SU-DHL-6 (cell line): Measurements from ENCODE around the gene CAMK2D.

Experiments used
- H2AFZ ChIP-seq: fragments of 200-600 bp; sonication (generic); 2 replicates; pipeline ENCODE4 v1.6.1; 2014; ENCODE audit warnings: low read depth, mild to moderate bottlenecking, moderate library complexity, mixed read lengths, antibody characterized with exemption, low read length; ENCODE audit not compliant: severe bottlenecking
- H3F3A ChIP-seq: fragments of 200-600 bp; shearing (Covaris generic); 2 replicates; pipeline ENCODE4 v1.6.0; 2016; ENCODE audit warnings: antibody characterized with exemption, mild to moderate bottlenecking; ENCODE audit not compliant: insufficient read depth
- H3K27ac ChIP-seq: fragments of 200-600 bp; sonication (generic); 2 replicates; pipeline ENCODE4 v1.5.1; 2016; ENCODE audit warnings: low read depth, mild to moderate bottlenecking, low read length, moderate library complexity, mixed read lengths
- H3K27me3 ChIP-seq: fragments of 200-600 bp; sonication (generic), shearing (Covaris generic); 2 replicates; pipeline ENCODE4 v1.6.0; 2014; ENCODE audit warnings: mild to moderate bottlenecking, low read length
- H3K36me3 ChIP-seq: fragments of 200-600 bp; sonication (generic); 2 replicates; pipeline ENCODE4 v1.6.1; 2014; ENCODE audit warnings: mild to moderate bottlenecking, low read length, mixed read lengths
- H3K4me2 ChIP-seq: fragments of 300-600, 200-600 bp; shearing (Covaris generic), sonication (generic); 2 replicates; pipeline ENCODE4 v1.6.0; 2014; ENCODE audit warnings: low read length, low read depth, mild to moderate bottlenecking; ENCODE audit not compliant: poor library complexity, severe bottlenecking
- H3K4me3 ChIP-seq: fragments of 200-600 bp; sonication (generic); 2 replicates; pipeline ENCODE4 v1.5.1; 2014; ENCODE audit warnings: antibody characterized with exemption, low read length, mild to moderate bottlenecking, mixed read lengths; ENCODE audit not compliant: insufficient read depth, poor library complexity, severe bottlenecking
- H3K79me2 ChIP-seq: fragments of 200-600 bp; sonication (generic); 2 replicates; pipeline ENCODE4 v1.6.1; 2014; ENCODE audit warnings: mild to moderate bottlenecking, low read length, moderate library complexity; ENCODE audit not compliant: insufficient read depth
- H3K9ac ChIP-seq: fragments of 200-600 bp; sonication (generic); 2 replicates; pipeline ENCODE4 v1.7.0; 2014; ENCODE audit warnings: mild to moderate bottlenecking, low read length
- H3K9me2 ChIP-seq: fragments of 200-600 bp; sonication (generic); replicated peaks from 2 replicates; pipeline ENCODE4 v1.6.1; 2014; ENCODE audit warnings: low read length; ENCODE audit not compliant: insufficient read depth
- H3K9me3 ChIP-seq: fragments of 200-600 bp; sonication (generic); 2 replicates; pipeline ENCODE4 v1.6.1; 2014; ENCODE audit warnings: low read length, mixed read lengths; ENCODE audit not compliant: insufficient read depth
- H4K20me1 ChIP-seq: fragments of 200-600 bp; sonication (generic); 2 replicates; pipeline ENCODE4 v1.6.1; 2014; ENCODE audit warnings: low read depth, mild to moderate bottlenecking, antibody characterized with exemption, low read length, moderate library complexity, mixed read lengths
- CTCF ChIP-seq: fragments of 200-600 bp; sonication (generic); IDR thresholded peaks from one replicate; pipeline ENCODE4 v1.5.1; 2017; ENCODE audit warnings: antibody characterized with exemption, mild to moderate bottlenecking, low read length, moderate library complexity; ENCODE audit not compliant: insufficient read depth, poor library complexity, severe bottlenecking
- EZH2phosphoT487 ChIP-seq: fragments of 200-600 bp; sonication (generic), shearing (Covaris generic); conservative IDR thresholded peaks from 2 replicates; pipeline ENCODE4 v1.6.1; 2018; ENCODE audit warnings: mild to moderate bottlenecking, antibody characterized with exemption, low read length, moderate library complexity, mixed read lengths

The CAMK2D gene

GRCh38 chr4:113504422-113504821 lies 257.1 kb downstream of the CAMK2D start:
- Histone ChIP-seq H2AFZ (no peak overlapping the region), H4K20me1 (no peaks in the 10 kb centered on the region), H3K9me3 (no peaks in the 10 kb centered on the region), H3K27ac (no peak overlapping the region), H3K4me3 (no peak overlapping the region), H3F3A (no peaks in the 10 kb centered on the region), H3K9ac (no peak overlapping the region), H3K9me2 (no peaks in the 10 kb centered on the region), H3K79me2 (no peaks in the 10 kb centered on the region), H3K27me3 (no peaks in the 10 kb centered on the region), H3K4me2 (no peak overlapping the region), H3K36me3 (no peaks in the 10 kb centered on the region)
- TF ChIP-seq EZH2phosphoT487 = no peak

GRCh38 chr4:113503691-113504090 lies 257.8 kb downstream of the CAMK2D start:
- no peak overlapping the region for H3K4me3 ChIP-seq
- TF ChIP-seq EZH2phosphoT487 = no peak
- TF ChIP-seq CTCF = no peak
- no peaks in the 10 kb centered on the region for H3K27me3 ChIP-seq
- H3K27ac ChIP-seq = no peak overlapping the region
- H3K9me2 ChIP-seq = no peaks in the 10 kb centered on the region
- no peaks in the 10 kb centered on the region for H3K9me3 ChIP-seq
- H2AFZ ChIP-seq = no peak overlapping the region
- H3K4me2 ChIP-seq = no peak overlapping the region
- no peaks in the 10 kb centered on the region for H3K36me3 ChIP-seq
- H4K20me1 ChIP-seq = no peaks in the 10 kb centered on the region
- H3K9ac ChIP-seq = no peak overlapping the region
- H3K79me2 ChIP-seq = no peaks in the 10 kb centered on the region
- H3F3A ChIP-seq = no peaks in the 10 kb centered on the region

- Histone ChIP-seq H3K36me3 (no peaks in the 10 kb centered on the region), H3K4me2 (no peak overlapping the region), H2AFZ (no peak overlapping the region), H3K9me3 (no peaks in the 10 kb centered on the region), H3K4me3 (no peak overlapping the region), H3K79me2 (no peaks in the 10 kb centered on the region), H4K20me1 (no peaks in the 10 kb centered on the region), H3K9ac (no peak overlapping the region), H3K27ac (no peak overlapping the region), H3K27me3 (no peaks in the 10 kb centered on the region), H3K9me2 (no peaks in the 10 kb centered on the region), H3F3A (no peaks in the 10 kb centered on the region)
- TF ChIP-seq CTCF (no peak), EZH2phosphoT487 (no peak)
Measured at GRCh38 chr4:113502906-113503305, 258.6 kb downstream of the CAMK2D start.

GRCh38 chr4:113502476-113502875 lies 259.1 kb downstream of the CAMK2D start:
- Histone ChIP-seq H3K9me3 (no peaks in the 10 kb centered on the region), H3K4me2 (no peak overlapping the region), H3K79me2 (no peaks in the 10 kb centered on the region), H2AFZ (no peak overlapping the region), H4K20me1 (no peaks in the 10 kb centered on the region), H3K27me3 (no peaks in the 10 kb centered on the region), H3K9me2 (no peaks in the 10 kb centered on the region), H3K4me3 (no peak overlapping the region), H3K36me3 (no peaks in the 10 kb centered on the region), H3K9ac (no peak overlapping the region), H3K27ac (no peak overlapping the region), H3F3A (no peaks in the 10 kb centered on the region)
- TF ChIP-seq EZH2phosphoT487 = no peak
- no peak for TF ChIP-seq CTCF
